ENCODE data around the gene ATP6V0E1.
A peak's percentile ranks its signal among the peaks of the same experiment; 100 is the strongest.

Gene ATP6V0E1

GRCh38 chr5:172983542-172984243, at the start of gene ATP6V0E1:
Gene ATP6V0E1, plus strand, starts transcription at chr5:172983771. Its CDS starts 90 bp downstream, at chr5:172983861.
- peak within 1 kb of the TSS; percentile 86 for H3K27ac ChIP-seq
- peaks cover 13% of the 10 kb centered on the region for H3K4me1 ChIP-seq (ENCODE audit: low read depth, poor library complexity, severe bottlenecking)
- no peaks in the 10 kb centered on the region for H3K27me3 ChIP-seq (ENCODE audit: insufficient read depth, low read depth)
- H4K20me1 ChIP-seq (ENCODE audit: insufficient read depth) = no peaks in the 10 kb centered on the region
- peak within 1 kb of the TSS; percentile 50 for H3K4me2 ChIP-seq
- H2AFZ ChIP-seq (ENCODE audit: low read depth) = peak within 1 kb of the TSS; percentile 72
- H3K79me2 ChIP-seq (ENCODE audit: insufficient read depth, low read depth) = peaks cover 52% of the 10 kb centered on the region
- no peak for TF ChIP-seq CTCF (conservative IDR thresholded peaks at IDR 0.05; ENCODE audit: low read depth, low read length)
- peak within 1 kb of the TSS; percentile 87 for H3K9ac ChIP-seq
- no peak within 1 kb of the TSS for H3K4me3 ChIP-seq (IDR thresholded peaks at IDR 0.05; ENCODE audit: insufficient read depth, low read depth, low read length)
- no peaks in the 10 kb centered on the region for H3K36me3 ChIP-seq (ENCODE audit: insufficient read depth)

GRCh38 chr5:172935096-172935495, 48.5 kb upstream of the ATP6V0E1 start:
- H3K4me2 ChIP-seq = no peak overlapping the region
- no peak overlapping the region for H3K9ac ChIP-seq
- H2AFZ ChIP-seq (ENCODE audit: low read depth) = no peak overlapping the region
- H4K20me1 ChIP-seq (ENCODE audit: insufficient read depth) = no peaks in the 10 kb centered on the region
- H3K27ac ChIP-seq = no peak overlapping the region
- no peaks in the 10 kb centered on the region for H3K79me2 ChIP-seq (ENCODE audit: insufficient read depth, low read depth)
- TF ChIP-seq CTCF (conservative IDR thresholded peaks at IDR 0.05; ENCODE audit: low read depth, low read length) = no peak
- no peaks in the 10 kb centered on the region for H3K36me3 ChIP-seq (ENCODE audit: insufficient read depth)
- no peaks in the 10 kb centered on the region for H3K27me3 ChIP-seq (ENCODE audit: insufficient read depth, low read depth)
- H3K4me3 ChIP-seq (IDR thresholded peaks at IDR 0.05; ENCODE audit: insufficient read depth, low read depth, low read length) = no peak overlapping the region
- no peaks in the 10 kb centered on the region for H3K4me1 ChIP-seq (ENCODE audit: low read depth, poor library complexity, severe bottlenecking)

GRCh38 chr5:172936401-172936800, 47.2 kb upstream of the ATP6V0E1 start:
- Histone ChIP-seq H3K27ac (no peak overlapping the region), H3K27me3 (ENCODE audit: insufficient read depth, low read depth) (no peaks in the 10 kb centered on the region), H3K9ac (no peak overlapping the region), H3K79me2 (ENCODE audit: insufficient read depth, low read depth) (no peaks in the 10 kb centered on the region), H3K36me3 (ENCODE audit: insufficient read depth) (no peaks in the 10 kb centered on the region), H3K4me3 (IDR thresholded peaks at IDR 0.05; ENCODE audit: insufficient read depth, low read depth, low read length) (no peak overlapping the region), H2AFZ (ENCODE audit: low read depth) (no peak overlapping the region), H3K4me1 (ENCODE audit: low read depth, poor library complexity, severe bottlenecking) (no peaks in the 10 kb centered on the region), H3K4me2 (no peak overlapping the region), H4K20me1 (ENCODE audit: insufficient read depth) (no peaks in the 10 kb centered on the region)
- TF ChIP-seq CTCF (conservative IDR thresholded peaks at IDR 0.05; ENCODE audit: low read depth, low read length) = no peak

- Histone ChIP-seq H3K4me3 (IDR thresholded peaks at IDR 0.05; ENCODE audit: insufficient read depth, low read depth, low read length) (no peak overlapping the region), H3K27me3 (ENCODE audit: insufficient read depth, low read depth) (no peaks in the 10 kb centered on the region), H3K9ac (no peak overlapping the region), H3K79me2 (ENCODE audit: insufficient read depth, low read depth) (no peaks in the 10 kb centered on the region), H2AFZ (ENCODE audit: low read depth) (no peak overlapping the region), H4K20me1 (ENCODE audit: insufficient read depth) (no peaks in the 10 kb centered on the region), H3K36me3 (ENCODE audit: insufficient read depth) (no peaks in the 10 kb centered on the region), H3K4me1 (ENCODE audit: low read depth, poor library complexity, severe bottlenecking) (no peaks in the 10 kb centered on the region), H3K4me2 (no peak overlapping the region), H3K27ac (no peak overlapping the region)
- peak; percentile 33; the same call in 1 of the 2 replicates for TF ChIP-seq CTCF (conservative IDR thresholded peaks at IDR 0.05; ENCODE audit: low read depth, low read length)
Observed at GRCh38 chr5:172939071-172939470, 44.5 kb upstream of the ATP6V0E1 start.

All from KMS-11 (cell line).